Skeletal muscle cell (primary cell): ENCODE results near the gene SLC12A8.
"Not testable (repeated sequence)": the region's sequence is repeated elsewhere in the genome, so short reads cannot be mapped to it uniquely, and the experiment has no call there.

ENCODE experiments used
- DNase-seq: peaks from one replicate; pipeline ENCODE4 v3.0.0-alpha.2; 2010; ENCODE audit warnings: low read depth
- H3K4me3 ChIP-seq: 2 replicates; pipeline ENCODE4 v1.5.1; 2011; ENCODE audit warnings: low read depth, mild to moderate bottlenecking, control low read depth, low read length, moderate library complexity

The SLC12A8 gene

DNA sequence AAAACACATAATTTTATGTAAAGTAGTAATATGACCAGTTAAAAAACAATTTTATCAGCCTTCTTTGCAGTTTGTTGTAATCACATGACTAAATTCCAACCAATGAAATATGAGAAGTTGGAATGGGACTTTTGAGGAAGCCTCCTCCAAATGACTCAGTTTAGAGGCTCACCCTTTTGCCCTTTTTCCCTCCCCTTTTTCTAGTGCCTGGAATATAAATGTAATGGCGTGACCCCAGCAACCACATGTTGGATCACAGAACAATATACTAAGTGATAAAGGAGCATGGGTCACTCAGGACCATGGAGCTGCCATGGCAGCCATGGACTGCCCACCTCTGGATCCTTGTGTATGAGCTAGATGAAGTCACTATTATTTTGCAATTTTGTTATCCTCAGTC, 107.9 kb downstream of the SLC12A8 start:
- DNase-seq = no peak

DNA sequence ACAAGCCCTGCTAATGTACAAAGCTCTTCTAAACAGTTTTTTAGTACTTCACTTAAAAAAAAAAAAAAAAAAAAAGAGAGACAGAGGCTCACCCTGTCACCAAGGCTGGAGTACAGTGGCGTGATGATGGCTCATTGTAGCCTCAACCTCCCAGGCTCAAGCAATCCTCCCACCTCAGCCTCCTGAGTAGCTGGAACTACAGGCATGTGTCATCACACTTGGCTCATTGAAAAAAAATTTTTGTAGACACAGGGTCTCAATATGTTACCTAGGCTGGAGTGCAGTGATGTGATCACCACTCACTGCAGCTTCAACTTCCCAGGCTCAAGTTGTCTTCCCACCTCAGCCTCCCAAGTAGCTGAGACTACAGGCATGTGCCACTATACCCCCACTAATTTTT, 109.1 kb downstream of the SLC12A8 start:
- no peak overlapping the region for H3K4me3 ChIP-seq
- DNase-seq = no peak

More for the DNA sequence above, 107.9 kb downstream of the SLC12A8 start:
- H3K4me3 ChIP-seq = no peak overlapping the region

DNA sequence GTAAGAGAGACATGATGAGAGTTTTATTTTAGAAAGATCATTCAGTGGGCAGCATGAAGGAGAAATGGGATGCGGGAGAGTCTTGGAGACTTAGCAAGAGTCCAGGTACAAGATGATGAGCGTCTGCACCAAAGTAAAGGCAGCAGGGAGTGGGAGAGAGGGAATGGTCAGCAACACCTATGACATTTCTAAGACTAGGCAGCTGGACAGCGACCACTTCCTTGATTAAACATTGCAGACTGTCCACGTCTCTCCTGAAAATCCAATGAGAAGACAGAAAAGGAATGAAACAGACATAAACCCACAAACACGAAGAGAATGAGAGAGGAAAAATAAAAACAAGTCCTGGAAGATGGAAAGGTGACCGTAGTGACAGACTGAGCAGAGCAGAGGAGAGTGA, 110.1 kb downstream of the SLC12A8 start:
- H3K4me3 ChIP-seq = no peak overlapping the region
- DNase-seq = no peak

DNA sequence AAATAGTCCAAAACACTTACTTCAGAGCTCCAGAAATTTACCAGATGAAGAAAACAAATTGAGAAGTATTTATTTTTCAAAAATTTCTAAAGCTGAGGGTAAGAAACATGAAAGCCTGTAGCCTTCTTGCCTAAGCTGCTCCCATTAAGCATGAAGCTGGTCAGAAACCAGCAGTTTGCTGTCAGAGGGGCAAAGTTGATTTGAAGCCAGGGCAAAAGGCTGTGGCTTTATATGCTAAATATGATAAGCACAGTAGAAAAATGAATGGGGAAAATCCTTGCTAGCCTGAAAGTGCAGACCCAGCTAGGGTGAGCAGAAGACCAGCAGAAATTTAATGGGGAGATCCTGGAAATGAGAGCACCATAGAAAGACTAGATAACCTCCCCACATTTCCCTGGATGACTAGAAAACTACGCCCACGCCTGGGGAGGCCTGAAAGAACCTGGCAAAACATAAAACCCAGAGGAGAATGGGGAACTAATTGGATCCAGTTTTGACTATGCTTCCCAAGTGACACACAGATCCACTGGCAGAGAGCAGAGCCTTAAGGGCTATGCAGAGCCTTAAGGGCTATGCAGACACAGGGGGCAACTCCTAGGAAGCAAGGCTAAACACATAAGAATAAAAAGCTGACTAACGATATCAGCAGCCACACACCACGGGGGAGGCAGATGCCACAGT, 113.8 kb downstream of the SLC12A8 start:
- no peak for DNase-seq

DNA sequence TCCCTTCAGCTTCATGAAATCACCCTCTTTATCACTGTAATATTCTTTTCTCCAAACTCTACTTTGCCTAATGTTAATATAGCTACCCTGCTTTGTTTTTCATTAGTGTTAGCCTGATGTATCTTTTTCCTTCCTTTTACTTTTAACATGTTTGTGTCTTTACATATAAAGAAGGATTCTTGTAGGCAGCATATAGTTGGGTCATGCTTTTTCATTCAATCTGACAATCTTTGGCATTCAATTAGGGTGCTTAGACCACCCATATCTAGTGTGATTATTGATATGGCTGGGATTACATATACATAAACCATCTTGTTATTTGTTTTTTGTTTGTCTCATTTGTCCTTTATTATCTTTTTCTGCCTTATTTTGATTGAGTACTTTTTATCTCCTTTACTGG, 121.9 kb downstream of the SLC12A8 start:
- no peak overlapping the region for H3K4me3 ChIP-seq
- DNase-seq = no peak

More for the DNA sequence above, 113.8 kb downstream of the SLC12A8 start:
- no peak overlapping the region for H3K4me3 ChIP-seq

DNA sequence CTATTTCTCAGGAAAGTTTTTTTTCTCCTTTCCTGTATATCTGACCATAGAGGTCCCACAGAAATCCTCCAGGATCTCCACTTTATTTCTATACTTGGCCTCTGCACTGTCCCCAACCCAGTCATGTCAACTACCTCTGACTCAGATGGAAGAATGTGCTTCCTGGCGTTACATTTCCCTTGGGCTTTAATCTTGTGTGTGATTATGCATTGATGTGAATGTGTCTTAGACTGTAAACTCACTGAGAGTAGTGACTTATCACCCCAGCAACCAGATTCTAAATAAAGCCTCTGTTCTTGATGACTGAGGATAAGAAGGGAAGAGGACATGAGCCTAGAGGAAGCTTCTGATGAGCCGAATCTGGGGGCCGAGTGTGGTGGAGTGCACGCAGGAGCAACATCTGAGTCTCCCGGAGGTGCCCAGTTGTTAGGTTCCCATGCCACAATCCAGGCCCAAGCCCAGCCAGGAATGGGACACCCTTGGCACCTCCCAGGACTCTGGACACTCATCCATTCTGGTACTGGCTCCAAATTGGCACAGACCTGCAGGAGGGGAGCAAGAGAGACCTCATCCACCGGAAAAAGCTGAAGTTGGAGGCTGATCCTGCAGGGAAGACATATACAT, 124.7 kb downstream of the SLC12A8 start:
- no peak for DNase-seq

DNA sequence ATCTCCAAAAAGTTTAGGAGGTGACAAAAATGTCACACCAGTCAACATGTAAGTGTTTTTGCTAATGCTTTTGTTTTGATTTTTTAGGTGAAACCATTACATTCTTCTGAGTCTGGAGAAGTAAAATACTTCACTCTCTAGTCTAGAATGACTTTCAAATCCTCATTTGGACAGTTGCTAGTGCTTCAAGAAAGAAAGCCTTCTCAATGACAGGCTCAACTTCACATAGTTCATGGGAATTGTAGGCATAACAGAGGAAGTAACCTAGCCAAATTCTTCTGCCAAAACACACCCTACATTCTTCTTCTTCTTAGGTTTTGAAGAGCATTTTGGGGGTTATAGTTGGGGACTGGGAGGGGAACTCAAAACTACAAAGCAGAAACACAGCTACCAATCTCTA, 127.4 kb downstream of the SLC12A8 start:
- DNase-seq = no peak
- no peak overlapping the region for H3K4me3 ChIP-seq

More for the DNA sequence above, 124.7 kb downstream of the SLC12A8 start:
- no peak overlapping the region for H3K4me3 ChIP-seq

DNA sequence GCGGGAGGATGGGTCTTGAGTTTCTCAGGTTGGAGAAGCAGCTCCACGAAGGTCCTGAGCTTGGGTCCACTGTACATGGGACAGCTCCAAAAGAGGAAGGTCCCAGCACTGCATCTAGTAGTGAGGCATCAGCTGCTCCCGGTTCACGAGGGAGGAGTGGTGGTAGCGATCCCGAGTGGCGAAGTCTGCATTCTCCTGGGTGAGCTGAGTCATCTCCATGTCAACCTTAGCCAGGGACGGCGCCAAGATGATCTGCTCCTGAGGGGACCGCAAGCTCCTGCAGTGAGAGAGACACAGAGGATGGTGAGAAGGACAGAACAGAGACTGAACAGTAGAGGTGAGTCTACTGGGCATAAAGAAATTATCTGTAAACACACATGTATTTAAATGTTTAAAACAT, 128.8 kb downstream of the SLC12A8 start:
- DNase-seq = no peak
- H3K4me3 ChIP-seq = no peak overlapping the region

DNA sequence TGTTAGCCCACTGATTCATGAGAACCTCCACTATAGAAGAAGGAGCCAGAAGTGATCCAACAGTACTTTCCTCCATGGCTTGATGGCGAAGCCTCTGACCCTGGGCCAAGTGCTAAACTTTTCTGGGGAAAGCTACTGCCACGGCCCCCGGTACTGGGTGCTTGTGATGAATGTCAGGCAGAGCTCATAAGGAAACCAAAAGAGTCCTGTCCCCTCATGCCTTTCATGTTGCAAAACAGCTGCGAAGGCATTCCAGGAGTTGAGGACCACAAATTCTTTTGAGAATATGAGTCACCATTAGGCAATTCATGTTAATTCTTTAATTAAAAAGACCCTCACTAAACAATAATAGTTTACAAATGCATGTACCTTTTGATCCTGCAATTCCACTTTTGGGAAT, 130.2 kb downstream of the SLC12A8 start:
- not testable (repeated sequence) for DNase-seq

DNA sequence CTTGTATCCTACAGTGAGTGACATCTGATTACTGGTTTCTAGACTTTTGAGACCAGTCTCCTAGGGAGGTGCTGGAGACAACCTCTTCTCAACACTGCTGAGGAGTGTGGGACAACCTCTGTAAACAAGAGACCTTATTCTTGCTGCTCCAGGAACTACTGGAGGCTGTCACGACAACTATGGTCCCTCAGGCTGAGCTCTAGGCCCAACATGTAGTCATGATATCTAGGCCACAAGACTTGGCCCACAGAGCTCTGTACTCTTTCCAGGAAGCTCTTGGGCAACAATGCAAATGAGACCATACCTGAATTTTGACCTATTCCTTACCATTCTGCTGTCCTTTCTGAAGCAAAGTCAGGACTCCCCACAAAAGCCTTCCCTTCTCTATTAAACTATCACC, 132.5 kb downstream of the SLC12A8 start:
- H3K4me3 ChIP-seq = no peak overlapping the region
- no peak for DNase-seq

More for the DNA sequence above, 130.2 kb downstream of the SLC12A8 start:
- not testable (repeated sequence) for H3K4me3 ChIP-seq

DNA sequence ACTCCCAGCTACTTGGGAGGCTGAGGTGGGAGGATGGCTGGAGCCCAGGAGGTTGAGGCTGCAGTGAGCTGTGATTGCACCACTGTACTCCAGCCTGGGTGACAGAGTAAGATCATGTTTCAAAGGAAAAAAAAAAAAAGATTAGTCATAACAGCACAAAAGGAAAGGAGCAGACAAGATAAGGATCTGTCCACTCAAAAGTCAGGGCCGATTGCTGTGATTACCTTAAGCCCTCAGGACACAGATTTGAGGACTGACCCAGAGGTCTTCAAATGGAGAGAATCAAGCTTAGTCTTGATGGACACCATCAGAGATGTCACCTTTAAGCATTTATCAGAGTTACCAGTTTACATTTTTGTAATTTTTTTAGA, 132.9 kb downstream of the SLC12A8 start:
- DNase-seq = no peak
- H3K4me3 ChIP-seq = no peak overlapping the region

DNA sequence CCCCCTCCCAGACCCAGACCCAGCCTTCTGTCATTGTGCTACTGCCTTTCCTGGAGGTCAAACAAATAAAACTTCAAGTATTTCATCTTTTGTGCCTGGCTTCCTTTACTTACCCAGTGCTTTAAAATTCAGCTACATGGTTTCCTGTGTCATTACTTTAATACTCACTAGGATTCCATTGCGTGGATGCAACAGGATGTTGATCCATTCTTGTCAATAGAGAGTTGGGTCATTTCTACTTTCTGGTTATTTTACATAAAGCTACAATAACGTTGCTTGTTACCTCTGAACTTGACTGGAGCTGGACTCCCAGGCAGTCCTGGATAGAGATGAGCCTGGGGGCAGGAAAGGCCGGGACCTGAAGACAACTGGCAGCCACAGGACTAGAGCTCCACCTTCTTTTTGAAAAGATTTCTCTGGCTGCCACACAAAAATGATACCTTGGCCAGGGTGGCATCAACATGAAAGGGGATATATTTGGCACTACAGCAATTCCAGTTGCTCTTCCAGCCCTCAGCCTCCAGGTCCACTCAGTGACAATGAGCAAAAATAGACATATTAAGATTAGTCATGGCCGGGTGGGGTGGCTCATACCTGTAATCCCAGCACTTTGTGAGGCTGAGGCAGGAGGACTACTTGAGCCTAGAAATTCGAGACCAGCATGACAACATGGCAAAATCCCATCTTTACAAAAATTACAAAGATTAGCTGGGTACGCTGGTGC, 133.4 kb downstream of the SLC12A8 start:
- no peak for DNase-seq
- no peak overlapping the region for H3K4me3 ChIP-seq

DNA sequence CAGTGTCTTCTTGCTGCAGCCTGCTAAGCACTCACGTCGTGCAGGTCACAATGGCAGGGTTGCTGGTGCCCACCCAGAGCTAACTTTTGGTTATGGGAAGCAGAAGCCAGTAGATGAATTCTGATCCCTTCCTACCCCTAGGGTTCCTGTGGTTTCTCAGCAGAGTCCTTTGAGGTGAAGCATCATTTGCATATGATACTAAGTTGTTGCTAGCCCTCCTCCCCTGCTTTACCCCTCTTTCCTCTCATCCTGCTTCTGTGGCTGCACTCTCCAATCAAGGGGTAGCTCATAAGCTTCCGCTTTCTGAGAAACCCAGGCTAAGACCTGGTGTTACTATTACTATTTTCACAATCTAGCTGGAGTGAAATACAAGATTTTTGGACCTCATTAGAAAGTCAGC, 134.7 kb downstream of the SLC12A8 start:
- no peak for DNase-seq
- no peak overlapping the region for H3K4me3 ChIP-seq

DNA sequence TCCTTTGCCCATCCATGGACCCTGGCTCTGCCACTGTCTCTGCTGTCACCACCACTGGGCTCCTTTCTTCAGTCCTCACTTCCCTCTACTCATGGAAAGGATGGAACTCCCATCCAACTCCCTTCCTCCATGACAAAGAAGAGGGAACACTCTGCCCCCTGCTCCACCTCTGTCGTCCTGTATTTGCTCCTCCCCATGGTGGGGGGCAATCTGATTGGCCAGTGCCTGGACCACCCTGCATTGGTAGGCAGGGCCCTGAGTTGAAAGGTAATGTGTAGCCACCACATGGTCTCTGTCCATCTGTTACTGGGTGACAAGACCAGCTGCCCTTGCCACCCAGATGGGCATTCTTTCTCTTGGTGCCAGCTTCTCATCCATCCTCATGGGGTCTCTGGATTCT, 136.1 kb downstream of the SLC12A8 start:
- DNase-seq = no peak
- H3K4me3 ChIP-seq = no peak overlapping the region

DNA sequence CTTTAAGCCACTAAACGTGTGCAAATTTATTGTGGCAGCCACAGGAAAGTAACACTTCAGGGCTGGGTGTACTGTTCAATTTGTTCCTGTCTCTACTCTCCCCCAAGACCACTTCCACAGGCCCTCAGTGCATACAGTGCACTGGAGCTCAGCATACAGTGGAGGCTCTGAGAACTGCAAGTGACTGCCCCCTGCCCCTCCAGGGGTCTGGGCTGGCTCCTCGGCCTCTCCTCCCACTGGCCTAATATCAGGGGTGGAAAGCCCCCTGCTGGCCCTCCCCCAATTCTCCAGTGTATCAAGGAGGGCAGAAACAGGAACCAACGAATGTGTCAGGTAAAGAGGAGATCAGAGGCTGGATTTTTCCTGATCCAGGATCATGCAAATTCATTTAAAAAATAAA, 136.8 kb downstream of the SLC12A8 start:
- no peak for DNase-seq
- no peak overlapping the region for H3K4me3 ChIP-seq

DNA sequence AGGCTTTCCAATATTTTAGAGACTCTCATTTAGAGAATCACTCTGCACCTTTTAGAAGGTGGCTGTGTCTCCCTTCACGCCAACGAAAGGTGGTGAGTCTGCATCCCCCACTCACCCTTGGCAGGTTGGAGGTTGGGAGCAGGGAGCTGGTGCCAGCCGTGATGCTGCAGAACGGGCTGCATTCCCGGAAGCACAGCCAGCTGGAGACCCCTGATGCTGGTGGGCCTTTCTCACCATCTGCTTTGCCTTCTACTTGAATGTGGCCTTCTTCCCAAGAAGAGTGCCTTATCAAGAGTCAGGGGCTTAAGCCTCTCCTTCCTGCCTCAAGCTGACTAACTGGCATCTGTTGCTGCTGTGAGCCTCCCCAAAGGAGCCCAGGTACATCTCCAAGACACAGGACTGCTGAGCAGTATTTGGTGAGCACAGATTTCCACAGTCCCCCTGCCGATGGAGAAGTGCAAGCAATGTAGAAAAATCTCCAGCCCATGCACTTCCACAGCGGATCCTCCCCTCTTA, 139.1 kb downstream of the SLC12A8 start:
- DNase-seq = no peak
- no peak overlapping the region for H3K4me3 ChIP-seq

DNA sequence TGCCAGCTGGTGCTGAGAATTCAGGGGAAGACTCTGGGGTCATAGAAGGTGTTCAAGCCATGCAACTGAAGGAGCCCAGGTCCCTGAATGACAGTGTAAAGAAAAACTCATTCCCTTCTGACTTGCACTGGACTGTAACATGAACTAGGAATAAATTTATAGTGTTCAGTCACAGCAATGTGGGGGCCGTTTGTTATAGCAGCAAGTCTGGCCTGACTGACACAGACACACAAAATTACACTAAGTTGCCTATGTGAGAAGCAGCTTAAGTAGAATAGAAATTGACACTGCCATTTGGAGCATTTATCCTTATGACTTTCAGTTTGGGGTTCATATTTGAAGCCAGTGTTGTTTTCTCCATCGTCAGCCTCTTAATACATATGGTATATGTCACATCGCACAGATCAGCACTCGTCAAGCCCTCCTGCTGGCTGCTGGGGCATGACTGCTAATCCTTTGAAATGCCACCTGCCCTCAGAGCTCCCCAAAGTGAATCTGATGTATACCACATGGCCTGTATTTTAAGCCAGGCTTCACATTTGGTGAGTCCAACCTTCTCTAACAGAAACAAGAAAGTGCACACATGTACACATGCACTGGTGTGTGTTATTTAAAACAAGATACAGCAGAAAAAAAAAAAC, 139.7 kb downstream of the SLC12A8 start:
- no peak for DNase-seq
- no peak overlapping the region for H3K4me3 ChIP-seq

DNA sequence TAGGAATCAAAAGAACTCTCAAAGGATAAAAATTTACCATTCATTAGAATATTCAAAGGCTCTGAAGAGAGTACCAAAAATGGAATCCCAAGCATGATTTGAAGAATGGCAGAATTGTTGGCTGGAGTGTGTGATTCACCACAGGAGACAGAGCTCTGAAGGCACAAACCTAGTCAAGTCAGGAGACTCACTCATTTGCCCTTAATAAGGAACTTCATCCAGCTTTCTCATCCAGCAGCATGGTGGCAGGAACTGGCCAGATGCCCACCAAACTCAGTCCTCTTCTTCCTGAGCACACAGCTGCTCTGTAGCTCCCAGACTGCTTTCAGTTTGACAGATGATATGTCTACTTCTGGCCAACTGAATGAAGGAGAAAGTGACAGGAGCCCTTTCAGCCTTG, 140.2 kb downstream of the SLC12A8 start:
- DNase-seq = no peak
- H3K4me3 ChIP-seq = no peak overlapping the region

DNA sequence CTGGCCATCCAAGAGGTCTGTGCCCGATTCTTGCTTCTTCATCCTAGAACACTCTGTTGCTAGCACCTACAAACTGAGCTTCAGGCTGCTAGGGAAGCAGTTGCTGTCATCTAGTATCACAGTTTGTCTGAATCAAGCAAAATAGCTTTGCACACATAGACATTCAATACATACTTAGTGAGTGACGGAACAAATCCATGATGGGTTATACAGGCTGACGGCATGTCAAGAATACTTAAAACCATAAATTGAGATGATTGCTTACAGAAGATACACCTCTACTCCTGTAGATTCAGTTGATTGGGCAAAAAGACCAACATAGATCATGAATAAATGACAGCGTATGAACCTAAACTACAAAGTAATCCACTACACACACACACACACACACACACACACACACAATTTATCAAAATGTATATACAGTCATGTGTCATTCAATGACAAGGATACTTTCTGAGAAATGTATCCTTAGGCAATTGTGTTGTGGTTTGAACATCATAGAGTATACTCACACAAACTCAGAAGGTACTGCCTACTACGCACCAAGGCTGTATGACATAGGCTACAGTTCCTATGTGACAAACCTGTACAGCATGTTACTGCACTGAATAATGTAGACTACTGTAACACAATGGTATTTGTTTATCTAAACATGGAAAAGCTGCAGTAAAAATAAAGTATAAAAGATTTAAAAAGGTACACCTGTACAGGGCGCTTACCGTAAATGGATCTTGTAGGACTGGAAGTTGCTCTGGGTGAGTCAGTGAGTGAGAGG, 142.4 kb downstream of the SLC12A8 start:
- H3K4me3 ChIP-seq = no peak overlapping the region
- DNase-seq = no peak
